HG02763 (cell line): Measurements from ENCODE around the gene SRGAP3.

Experiments used
- ATAC-seq: cut with Tn5 transposase; IDR thresholded peaks from one replicate; pipeline ENCODE4 v1.9.1; 2021; ENCODE audit warnings: mild to moderate bottlenecking, moderate library complexity; ENCODE audit not compliant: unreplicated experiment

The SRGAP3 gene

DNA sequence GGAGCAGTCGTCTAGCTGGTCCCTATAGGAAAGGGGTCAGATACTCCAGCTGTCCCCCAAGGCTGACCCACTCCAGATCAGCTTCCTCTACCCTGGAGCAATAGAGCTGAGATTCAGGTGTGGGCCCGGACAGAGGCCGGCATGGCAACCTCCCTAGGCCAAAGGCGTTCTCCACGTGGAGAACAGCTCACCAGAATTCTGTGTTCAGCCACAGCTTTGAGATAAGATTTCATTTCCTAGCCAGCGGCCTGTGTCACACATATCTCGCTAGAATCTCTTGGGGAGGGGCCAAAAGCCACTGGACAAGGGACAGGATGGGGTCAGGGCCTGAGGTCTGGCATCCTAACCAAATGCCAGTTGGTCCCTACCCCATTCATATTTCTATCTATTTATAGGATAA, 20.1 kb downstream of the SRGAP3 start:
- no peak for ATAC-seq

DNA sequence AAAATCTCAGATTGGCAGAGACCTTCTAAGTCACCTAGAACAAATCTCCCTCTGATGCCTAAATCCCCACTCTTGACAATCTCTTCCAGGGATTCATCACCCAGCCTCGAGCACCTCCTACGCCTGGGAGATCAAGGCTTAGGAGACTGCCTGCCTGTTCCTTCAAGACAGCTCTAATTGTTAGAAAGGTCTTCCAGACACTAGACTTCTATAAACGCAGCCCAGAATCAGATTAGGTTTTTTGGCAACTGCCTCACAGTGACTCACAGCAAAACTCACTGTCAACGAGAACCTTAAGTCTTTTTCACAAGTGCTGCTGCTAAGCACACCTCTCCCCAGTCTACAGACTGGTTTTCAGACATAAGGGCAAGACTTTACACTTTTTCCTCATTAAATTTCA, 23.1 kb downstream of the SRGAP3 start:
- ATAC-seq, result no peak

DNA sequence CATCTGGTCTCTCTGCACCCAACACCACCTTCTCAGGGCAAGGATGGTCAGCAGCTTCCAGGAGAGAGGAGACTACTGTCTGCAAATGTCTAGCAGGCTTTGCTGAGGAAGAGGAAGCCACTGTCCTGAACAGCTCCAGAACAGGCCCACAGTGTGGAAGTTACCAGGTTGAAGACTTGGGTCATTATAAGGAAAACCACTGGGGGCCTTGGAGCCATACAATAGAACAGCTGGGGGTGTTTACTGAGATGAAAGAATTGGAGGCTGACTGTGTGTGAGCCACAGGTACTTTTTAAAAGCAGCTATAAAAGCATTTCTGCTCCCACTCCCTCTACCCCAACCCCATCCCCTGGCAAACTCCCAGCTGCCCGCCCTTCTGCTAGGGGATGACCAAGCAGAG, 24.2 kb downstream of the SRGAP3 start:
- ATAC-seq, result no peak

DNA sequence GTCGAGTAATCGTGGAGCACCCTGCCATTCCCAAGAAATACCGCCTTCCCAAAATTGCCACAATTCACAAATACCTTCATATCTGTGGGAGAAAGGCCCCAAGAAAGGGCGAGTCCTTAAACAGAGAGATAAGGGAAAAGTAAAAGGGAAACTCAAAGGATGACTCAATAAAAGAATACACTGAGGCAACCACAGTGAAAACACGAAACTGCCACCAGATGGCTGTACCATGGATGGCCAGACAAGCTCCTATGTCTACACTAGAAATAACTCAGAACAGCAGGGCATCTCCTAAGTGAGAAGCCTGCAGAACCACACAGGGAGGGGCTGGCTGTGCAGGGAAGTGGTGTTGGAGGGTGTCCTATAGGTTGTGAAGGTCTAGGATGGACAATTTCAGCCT, 25.0 kb downstream of the SRGAP3 start:
- peak; percentile 91 for ATAC-seq

DNA sequence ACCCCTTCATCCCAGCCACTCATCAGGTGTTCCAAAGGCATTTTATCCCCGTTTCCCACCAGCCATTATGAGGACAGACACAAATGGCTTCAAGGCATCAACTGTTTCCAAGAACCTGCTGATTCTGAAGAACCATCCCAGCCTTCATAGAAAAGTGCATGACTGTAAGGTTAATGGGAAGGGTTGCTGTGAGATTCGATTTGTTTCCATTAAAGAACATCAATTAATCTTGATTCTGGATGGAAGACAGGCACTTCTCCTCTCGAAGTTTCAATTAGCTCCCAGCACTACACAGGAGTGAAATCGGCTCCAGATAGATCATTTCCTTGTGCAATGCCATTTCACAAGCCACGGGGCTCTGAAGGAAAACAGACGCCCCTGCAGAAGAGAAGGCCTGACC, 25.8 kb downstream of the SRGAP3 start:
- no peak for ATAC-seq

DNA sequence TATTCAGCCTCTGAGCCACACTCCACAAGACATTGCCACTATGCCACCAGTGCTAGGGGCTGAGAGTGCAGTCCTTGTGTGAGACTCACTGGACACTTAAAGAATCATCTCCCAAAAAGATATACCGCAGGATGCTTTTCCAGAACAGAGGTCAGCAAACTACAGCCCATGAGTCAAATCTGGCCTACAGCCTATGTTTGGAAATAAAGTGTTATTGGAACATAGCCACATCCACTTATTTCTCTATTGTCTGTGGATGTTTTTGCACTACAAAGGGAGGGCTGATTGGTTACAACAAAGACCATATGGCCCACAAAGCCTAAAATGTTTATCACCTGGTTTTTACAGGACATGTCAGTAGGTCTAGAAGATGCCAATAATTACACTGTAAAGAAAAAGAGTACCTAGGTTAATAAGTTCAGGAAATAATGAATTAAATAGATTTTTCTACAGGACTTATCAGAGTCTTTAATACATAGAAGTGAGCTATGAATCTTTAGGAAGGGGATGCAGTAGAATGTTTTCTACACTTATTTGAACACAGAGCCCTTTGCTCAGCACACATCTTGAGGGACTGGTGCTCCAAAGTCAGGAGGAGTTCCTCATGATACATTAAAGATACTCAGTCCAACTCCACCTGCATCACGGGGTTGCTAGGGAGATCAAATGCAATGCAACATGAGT, 26.3 kb downstream of the SRGAP3 start:
- no peak for ATAC-seq

DNA sequence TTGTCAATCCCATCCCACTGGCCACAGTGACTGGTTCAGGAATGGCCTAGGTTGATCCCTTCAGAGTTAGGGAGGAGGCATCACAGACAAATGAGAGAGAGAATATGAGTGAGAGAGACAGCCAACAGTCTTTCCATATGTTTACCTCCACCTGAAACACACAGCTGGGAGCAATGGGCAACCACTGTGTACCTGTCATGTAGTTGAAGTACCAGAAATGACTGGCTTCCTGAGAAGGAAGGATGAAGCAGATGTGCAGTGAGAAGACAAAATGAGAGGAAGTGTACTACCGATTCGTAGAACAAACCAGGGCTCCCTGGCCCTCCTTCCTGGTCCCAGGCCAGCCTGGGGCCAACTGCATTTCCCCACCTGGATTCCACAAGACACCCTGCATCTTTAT, 27.4 kb downstream of the SRGAP3 start:
- no peak for ATAC-seq

DNA sequence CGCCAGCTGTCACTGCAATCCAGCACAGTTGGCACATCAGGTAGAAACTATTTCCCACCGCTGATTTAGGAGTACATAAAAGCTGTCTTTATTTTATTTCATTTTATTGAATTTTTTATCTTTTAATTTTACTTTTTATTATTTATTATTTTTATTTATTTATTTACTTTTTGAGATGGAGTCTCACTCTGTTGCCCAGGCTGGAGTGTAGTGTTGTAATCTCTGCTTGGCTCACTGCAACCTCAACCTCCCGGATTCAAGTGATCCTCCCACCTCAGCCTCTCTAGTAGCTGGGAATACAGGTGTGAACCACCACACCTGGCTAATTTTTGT, 31.0 kb downstream of the SRGAP3 start:
- no peak for ATAC-seq

DNA sequence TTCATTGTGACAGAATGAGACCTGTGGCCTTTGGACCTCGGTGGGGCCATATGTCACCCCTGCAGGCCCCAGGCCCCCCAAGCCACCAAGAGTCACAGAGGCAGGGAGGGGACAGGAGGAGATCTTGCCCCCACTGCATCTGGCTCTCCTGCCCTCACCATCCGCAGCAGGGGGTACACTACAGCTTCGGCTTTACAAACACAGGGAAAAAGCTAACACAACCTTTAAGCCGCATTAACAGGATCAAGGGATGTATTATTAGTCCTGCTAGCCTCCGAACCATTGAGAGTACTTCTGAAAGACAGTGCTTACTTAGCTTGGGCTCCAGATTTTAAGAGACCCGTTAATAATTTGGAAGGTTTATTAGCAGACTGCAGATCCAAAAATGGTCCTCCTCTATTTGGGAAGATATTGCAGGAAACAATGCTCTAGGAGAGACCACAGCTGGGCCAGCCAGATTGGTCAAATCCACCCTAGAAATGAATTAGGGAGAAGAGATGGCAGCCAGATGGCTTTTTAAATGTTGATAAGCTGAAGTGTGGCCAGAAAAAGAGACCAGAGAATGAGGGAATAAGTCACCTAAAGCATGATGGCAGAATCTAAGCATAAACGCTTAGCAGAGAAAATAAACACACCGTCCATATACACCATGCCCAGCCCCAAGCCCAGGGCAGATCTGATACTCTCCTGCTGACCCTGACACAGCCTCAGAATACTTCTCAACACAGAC, 31.5 kb downstream of the SRGAP3 start:
- no peak for ATAC-seq

DNA sequence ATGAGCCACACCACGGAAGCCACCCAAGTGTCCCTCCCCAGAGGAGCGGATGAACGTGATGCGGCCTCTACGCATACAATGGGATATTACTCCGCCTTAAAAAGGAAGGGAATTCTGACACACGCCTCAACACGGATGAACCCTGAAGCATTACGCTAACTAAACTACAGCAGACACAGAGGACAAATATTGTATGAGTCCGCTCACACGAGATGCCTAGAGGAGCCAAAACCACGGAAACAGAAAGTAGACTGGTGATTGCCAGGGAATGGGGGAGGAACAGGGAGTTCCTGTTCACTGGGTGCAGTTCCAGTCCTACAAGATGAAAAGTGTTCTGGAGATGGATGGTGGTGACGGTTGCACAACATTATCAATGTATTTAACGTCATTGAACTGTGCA, 32.7 kb downstream of the SRGAP3 start:
- no peak for ATAC-seq

DNA sequence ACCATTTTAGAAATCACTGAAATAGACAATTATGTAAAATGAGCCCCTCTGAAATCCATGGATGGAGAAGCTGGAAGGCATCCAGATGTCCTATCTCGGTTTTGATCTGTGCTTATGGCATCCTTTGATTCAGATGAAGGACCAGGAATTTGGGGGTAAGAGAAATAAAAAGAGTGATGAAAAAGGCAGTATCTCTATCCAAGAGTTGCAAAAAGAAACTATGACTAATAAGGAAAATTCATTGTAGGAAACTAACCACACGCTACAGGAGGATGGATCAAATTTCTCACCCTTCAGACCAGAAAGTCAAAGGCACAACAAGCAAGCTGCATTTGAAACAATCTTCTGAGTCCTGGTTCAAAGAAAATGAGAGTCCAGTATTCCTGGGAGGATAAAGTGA, 34.8 kb downstream of the SRGAP3 start:
- ATAC-seq, result no peak

DNA sequence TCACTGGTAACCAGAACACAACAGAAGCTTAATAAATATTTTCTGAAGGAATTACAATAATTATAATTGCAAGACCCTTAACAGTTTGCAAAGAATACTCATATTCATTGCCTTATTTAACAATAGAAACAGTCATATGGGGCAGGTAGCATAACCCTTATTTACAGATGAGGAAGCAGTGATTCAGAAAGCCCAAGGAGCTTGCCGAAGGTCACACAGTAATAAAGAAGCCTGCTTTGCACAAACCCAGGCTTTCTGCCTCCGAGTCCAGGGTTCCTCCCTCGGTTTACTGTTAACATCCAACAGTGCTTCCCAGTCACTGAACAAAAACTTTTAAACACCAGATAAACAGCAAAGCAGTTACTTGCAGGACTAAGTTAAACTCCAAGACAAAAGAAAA, 35.3 kb downstream of the SRGAP3 start:
- ATAC-seq, result no peak

DNA sequence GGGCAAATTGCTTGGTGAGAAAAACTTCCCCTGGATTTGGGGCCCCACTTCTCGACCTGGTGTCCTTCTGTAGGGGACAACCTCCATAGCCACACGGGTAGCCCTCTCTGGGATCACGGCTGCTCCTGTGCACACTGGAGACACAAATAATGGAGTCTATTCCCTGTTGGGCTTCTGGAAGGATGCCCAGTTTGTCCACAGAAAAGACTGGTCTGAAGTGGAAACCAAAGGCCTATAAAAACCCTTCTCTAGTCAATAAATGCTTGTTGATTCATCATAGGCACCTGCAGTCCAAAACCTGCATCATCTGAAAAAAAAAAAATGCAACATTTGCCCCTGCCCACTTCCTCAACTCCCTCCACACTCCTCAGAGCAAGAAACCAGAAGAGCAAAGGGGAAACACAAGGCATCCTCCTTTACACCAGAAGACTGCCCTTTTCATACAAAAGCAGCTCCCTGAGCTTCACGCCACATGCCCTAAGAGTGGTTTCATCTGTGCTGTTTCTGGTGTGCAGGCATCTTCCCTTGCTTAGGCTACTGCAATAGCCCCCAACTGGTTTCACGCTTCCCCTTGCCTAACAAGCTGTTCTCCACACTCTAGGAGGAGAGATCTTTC, 36.3 kb downstream of the SRGAP3 start:
- no peak for ATAC-seq

DNA sequence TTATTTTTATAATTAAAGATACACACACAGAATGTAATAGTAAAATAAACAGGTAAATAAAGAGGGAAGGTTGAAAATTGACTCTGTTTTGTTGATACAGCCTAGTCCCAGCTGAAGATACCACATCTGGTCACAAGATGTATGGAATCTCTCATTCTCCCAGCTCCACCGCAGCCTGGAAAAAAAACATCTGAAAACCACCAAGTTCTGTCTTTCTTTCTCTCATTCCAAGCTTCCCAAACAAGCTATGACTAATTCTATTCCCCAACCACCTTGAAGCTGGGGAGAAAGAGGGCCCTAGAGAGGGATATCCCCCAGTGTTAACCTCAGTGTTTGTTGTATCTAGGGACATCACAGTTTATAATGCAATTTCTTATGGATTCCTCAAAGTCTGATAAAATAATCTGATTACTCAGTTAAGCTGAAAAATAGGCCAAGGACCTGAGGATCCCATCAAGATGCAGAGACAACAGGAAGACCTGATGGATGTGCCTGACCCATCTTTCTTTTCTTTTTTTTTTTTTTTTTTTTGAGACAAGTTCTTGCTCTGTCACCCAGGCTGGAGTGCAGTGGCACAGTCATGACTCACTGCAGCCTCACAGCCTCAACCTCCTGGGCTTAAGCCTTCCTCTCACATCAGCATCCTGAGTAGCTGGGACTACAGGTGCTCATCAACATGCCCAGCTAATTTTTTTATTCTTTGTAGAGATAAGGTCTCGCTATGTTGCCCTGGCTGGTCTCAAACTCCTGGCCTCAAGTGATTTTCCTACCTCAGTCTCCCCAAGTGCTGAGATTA, 38.1 kb downstream of the SRGAP3 start:
- no peak for ATAC-seq

DNA sequence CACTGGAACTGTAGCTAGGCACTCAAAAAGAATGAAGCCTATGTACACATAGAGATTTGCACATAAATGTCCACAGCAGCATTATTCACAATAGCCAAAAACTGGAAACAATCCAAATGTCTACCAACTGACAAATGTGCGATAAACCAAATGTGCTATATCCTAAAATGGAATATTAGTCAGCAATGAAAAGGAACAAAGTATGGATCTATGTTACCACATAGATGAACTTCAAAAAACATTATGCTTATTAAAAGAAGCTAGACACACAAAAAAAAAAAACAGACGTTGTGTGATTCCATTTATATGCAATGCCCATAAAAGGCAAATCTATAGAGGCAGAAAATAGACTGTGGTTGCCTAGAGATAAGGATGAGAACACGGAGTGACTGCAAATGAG, 39.7 kb downstream of the SRGAP3 start:
- ATAC-seq, result no peak

DNA sequence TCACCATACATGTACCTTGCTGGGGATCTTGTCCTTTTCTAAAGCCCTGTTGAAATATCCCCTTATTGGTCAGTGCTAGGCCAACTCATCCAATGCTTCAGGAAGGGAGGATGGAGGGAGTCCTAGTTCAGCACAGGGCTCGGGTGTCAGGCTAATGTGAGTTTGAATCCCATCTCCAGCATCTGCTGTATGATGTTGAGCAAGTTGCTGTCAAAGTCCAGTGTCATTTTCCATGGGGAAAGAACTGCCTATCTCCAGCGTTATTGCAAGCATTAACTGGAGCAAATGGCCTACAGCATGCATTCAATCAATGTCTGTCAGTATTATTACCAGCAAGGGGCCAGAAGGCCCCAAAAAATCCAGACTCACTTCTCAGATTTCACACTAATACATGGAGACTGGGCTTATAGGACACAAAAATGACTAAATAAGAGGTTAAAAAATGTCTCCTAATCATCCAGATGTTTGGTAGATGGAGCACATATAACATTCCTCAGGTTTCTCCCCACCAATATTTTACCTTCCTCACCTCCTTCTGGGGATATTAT, 40.8 kb downstream of the SRGAP3 start:
- ATAC-seq, result no peak

DNA sequence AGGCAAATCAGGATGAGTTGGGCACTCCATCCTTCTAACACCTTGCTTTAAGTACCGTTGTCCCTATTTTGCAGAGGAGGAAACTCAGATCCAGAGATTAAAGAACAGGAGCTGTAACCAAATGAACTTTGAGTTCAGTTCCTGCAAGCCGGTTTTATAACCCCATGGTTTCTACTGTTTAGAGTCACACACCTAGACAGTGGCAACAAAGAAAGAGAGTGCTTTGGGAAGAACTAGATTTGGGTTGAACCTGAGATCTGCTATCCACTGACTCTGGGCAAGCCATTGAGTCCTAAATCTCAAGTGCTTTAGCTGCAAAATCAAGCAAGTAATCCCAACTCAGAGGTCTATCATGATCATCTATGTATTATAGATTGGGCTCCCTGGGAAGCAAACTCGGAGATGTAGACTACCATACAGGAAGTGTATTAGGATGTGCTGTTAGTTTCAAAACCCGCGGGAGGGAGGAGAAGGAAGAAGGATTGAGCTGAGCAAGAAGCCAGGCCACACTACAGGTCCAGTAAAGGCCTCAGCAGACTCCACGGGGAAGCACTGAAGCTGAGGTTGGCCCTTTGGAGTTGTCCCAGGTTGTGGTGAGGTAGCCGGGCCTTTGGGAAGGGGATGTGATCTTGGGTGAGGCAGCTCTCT, 42.2 kb downstream of the SRGAP3 start:
- ATAC-seq, result no peak

DNA sequence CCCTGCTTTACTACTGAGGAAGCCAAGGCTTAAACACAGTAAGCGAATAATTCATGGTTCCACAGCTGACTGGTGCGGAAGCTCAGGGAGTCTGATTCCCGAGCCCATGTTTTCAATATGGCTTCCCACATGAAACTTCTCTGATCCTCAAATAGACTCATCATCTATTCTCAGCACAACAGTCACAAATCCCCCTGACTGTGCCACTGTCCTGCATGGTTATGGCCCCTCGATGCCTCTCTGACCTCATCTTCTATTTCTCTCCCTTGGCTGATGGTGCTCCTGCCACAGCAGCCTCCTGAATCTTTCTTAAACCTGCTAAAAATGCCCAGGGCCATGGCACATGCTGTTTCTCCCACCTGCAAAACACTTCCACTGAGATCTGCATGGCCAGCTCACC, 43.2 kb downstream of the SRGAP3 start:
- no peak for ATAC-seq

DNA sequence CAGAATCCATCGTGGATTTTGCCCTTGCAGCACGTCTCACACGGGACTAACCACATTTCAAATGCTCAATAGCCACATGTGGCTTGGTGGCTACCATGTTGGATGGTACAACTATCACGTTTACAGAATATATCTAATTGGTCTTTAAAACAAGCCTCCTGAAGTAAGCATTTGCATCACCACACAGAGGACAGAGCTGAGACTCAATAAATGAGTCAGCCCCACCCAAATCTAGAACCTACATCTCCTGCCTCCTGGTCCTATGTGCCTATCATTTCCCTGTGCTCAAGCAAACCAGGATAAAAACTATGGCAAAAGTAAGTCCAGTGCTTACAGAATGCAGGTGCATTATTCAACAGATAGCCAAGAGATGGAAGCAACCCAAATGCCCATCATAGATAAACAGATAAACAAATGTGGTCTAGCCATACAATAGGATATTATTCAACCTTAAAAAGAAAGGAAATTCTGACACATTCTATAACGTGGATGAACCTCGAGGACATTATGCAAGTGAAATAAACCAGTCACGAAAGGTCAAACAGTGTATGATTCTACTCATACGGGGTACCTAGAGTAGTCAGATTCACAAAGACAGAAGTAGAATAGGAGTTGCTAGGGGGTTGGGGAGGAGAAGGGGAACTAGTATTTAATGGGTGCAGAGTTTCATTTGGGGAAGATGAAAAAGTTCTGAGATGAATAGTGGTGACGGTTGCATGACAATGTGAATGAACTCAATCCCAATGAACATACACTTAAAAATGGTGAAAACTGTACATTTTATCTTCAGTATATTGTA, 43.9 kb downstream of the SRGAP3 start:
- no peak for ATAC-seq
